Activated T-cell treated with anti-CD3 and anti-CD28 coated beads for 24 hours (primary cell): ENCODE data around the gene SOBP.

Experiments
- DNase-seq: peaks from one replicate; pipeline ENCODE4 v3.0.0-alpha.2; 2020; ENCODE audit warnings: low read depth

Gene SOBP

GRCh38 chr6:107585815-107586435 lies 96.0 kb downstream of the SOBP start:
- no peak for DNase-seq

GRCh38 chr6:107587451-107587850 lies 97.5 kb downstream of the SOBP start:
- DNase-seq: no peak

- DNase-seq: no peak
These were observed 99.3 kb downstream of the SOBP start for GRCh38 chr6:107589199-107589598.

GRCh38 chr6:107589934-107590333 lies 100.0 kb downstream of the SOBP start:
- no peak for DNase-seq

- no peak for DNase-seq
These were observed 100.5 kb downstream of the SOBP start for GRCh38 chr6:107590378-107590777.

GRCh38 chr6:107591346-107591745 lies 101.4 kb downstream of the SOBP start:
- no peak for DNase-seq

GRCh38 chr6:107592806-107593205 lies 102.9 kb downstream of the SOBP start:
- DNase-seq: no peak

GRCh38 chr6:107594736-107595135 lies 104.8 kb downstream of the SOBP start:
- no peak for DNase-seq

- DNase-seq: no peak
These were observed 108.2 kb downstream of the SOBP start for GRCh38 chr6:107598091-107598490.

- DNase-seq: no peak
These were observed 109.1 kb downstream of the SOBP start for GRCh38 chr6:107599043-107599442.

- no peak for DNase-seq
These were observed 110.2 kb downstream of the SOBP start for GRCh38 chr6:107600121-107600520.

- DNase-seq: no peak
These were observed 111.0 kb downstream of the SOBP start for GRCh38 chr6:107600936-107601335.

GRCh38 chr6:107601406-107601805 lies 111.5 kb downstream of the SOBP start:
- DNase-seq: no peak

GRCh38 chr6:107602321-107603005 lies 112.5 kb downstream of the SOBP start:
- no peak for DNase-seq

GRCh38 chr6:107603006-107603370 lies 113.1 kb downstream of the SOBP start:
- no peak for DNase-seq

GRCh38 chr6:107604549-107604948 lies 114.6 kb downstream of the SOBP start:
- DNase-seq: no peak

- no peak for DNase-seq
These were observed 116.5 kb downstream of the SOBP start for GRCh38 chr6:107606407-107606806.

- no peak for DNase-seq
These were observed 117.2 kb downstream of the SOBP start for GRCh38 chr6:107607116-107607515.

GRCh38 chr6:107611094-107611810 lies 121.3 kb downstream of the SOBP start:
- no peak for DNase-seq

- DNase-seq: no peak
These were observed 123.0 kb downstream of the SOBP start for GRCh38 chr6:107612762-107613415.

GRCh38 chr6:107613651-107614379 lies 123.9 kb downstream of the SOBP start:
- no peak for DNase-seq

- DNase-seq: no peak
These were observed 124.9 kb downstream of the SOBP start for GRCh38 chr6:107614828-107615227.
